MM.1S (cell line): ENCODE measurements around the gene KCNB1.

ENCODE experiments used
- DNase-seq: peaks from one replicate; pipeline ENCODE4 v3.0.0-alpha.2; 2015
- H2AFZ ChIP-seq: fragments of 300-600 bp; sonication (generic); 2 replicates; pipeline ENCODE4 v1.6.0; 2016; ENCODE audit warnings: antibody characterized with exemption, low read length
- H3F3A ChIP-seq: fragments of 300-600 bp; sonication (generic); 2 replicates; pipeline ENCODE4 v1.6.1; 2016; ENCODE audit warnings: mild to moderate bottlenecking, antibody characterized with exemption, low read length, moderate library complexity, mixed read lengths; ENCODE audit not compliant: insufficient read depth
- H3K27ac ChIP-seq: fragments of 300-600 bp; sonication (generic); 2 replicates; pipeline ENCODE4 v1.5.1; 2016; ENCODE audit warnings: mild to moderate bottlenecking, low read length
- H3K27me3 ChIP-seq: fragments of 300-600 bp; sonication (generic); replicated peaks from 2 replicates; pipeline ENCODE4 v1.6.0; 2016; ENCODE audit warnings: low read length; ENCODE audit not compliant: insufficient read depth
- H3K36me3 ChIP-seq: fragments of 300-600 bp; sonication (generic); replicated peaks from 2 replicates; pipeline ENCODE4 v1.6.1; 2016; ENCODE audit warnings: mild to moderate bottlenecking, low read length, mixed read lengths; ENCODE audit not compliant: insufficient read depth
- H3K4me1 ChIP-seq: fragments of 300-600 bp; sonication (generic); 2 replicates; pipeline ENCODE4 v1.6.1; 2016; ENCODE audit warnings: low read length, mixed read lengths
- H3K4me2 ChIP-seq: fragments of 300-600 bp; sonication (generic); 2 replicates; pipeline ENCODE4 v1.6.0; 2016; ENCODE audit warnings: low read depth, low read length
- H3K4me3 ChIP-seq: fragments of 300-600 bp; sonication (generic); 2 replicates; pipeline ENCODE4 v1.5.1; 2016; ENCODE audit warnings: low read length, mixed read lengths
- H3K79me2 ChIP-seq: fragments of 300-600 bp; sonication (generic); 2 replicates; pipeline ENCODE4 v1.6.1; 2016; ENCODE audit warnings: mixed run types, low read length, mixed read lengths
- H3K9ac ChIP-seq: fragments of 300-600 bp; sonication (generic); 2 replicates; pipeline ENCODE4 v1.6.1; 2016; ENCODE audit warnings: low read length, mixed read lengths
- H3K9me2 ChIP-seq: fragments of 300-600 bp; sonication (generic); replicated peaks from 2 replicates; pipeline ENCODE4 v1.6.1; 2016; ENCODE audit warnings: mild to moderate bottlenecking, low read length, mixed read lengths; ENCODE audit not compliant: insufficient read depth
- H3K9me3 ChIP-seq: fragments of 300-600 bp; sonication (generic); replicated peaks from 2 replicates; pipeline ENCODE4 v1.6.1; 2016; ENCODE audit warnings: mild to moderate bottlenecking, low read length, mixed read lengths; ENCODE audit not compliant: insufficient read depth
- H4K20me1 ChIP-seq: fragments of 300-600 bp; sonication (generic); 2 replicates; pipeline ENCODE4 v1.6.1; 2016; ENCODE audit warnings: mild to moderate bottlenecking, low read length, moderate library complexity, mixed read lengths; ENCODE audit not compliant: insufficient read depth
- EZH2 ChIP-seq: fragments of 300-600 bp; sonication (generic); optimal IDR thresholded peaks from 2 replicates; pipeline ENCODE3; 2017; ENCODE audit warnings: low read depth, mild to moderate bottlenecking, antibody characterized with exemption, low read length, mixed read lengths
- EZH2phosphoT487 ChIP-seq: fragments of 300-600 bp; sonication (generic); IDR thresholded peaks from 2 replicates; pipeline ENCODE4 v1.6.1; 2018; ENCODE audit warnings: antibody characterized with exemption, low read length
- TF ChIP-seq, protein P1 (sequence below): fragments of 300-600 bp; sonication (generic); IDR thresholded peaks from 2 replicates; pipeline ENCODE4 v1.5.1; 2016; ENCODE audit warnings: antibody characterized with exemption, low read length, mixed read lengths

KCNB1 gene

DNA sequence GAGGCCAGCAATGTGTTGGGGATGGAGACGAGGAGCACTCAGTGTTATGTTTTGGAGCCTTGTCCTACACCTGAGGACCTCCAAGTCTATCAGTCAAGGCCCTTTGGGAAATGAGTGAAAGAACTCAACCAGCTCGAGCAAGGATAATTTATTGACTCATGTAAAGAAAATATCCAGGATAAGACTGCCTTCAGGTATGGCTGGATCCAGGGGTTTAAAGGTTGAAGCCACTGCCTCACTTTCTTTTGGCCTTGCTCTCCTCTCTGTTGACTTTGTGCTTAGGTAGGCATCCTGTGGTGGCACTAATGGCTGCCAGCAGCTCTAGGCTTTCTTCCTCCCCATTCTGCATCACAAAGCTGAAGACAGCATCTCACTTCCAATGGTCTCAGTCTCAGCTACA lies 138.3 kb downstream of the KCNB1 start:
- Histone ChIP-seq H3K27ac (no peak overlapping the region), H3K9ac (no peak overlapping the region)

DNA sequence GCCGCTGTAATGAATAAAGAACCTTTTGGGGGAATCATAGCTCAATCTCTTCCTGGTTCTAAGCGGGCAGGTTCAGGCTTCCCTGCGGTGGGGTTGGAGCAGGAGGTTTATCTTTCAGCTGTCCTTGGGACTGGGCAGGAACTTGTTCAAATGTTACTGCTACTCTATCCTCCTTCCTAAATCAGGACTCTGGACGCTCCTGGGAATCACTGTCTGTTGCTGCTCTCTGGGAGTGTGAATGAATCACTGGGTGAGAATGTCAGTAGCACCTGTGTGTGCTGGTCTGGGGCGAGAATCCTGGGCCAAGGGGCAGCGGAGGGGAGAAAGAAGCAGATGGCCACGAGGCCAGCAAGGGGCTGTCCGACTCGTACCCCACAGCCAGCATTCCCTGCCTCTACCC lies 139.2 kb downstream of the KCNB1 start:
- no peaks in the 10 kb centered on the region for H3K9me3 ChIP-seq
- no peak overlapping the region for H3K9ac ChIP-seq
- no peak overlapping the region for H3K27ac ChIP-seq
- H4K20me1 ChIP-seq: no peaks in the 10 kb centered on the region
- DNase-seq: no peak
- H3K4me3 ChIP-seq: no peak overlapping the region
- H3K79me2 ChIP-seq: no peaks in the 10 kb centered on the region
- no peaks in the 10 kb centered on the region for H3K9me2 ChIP-seq
- TF ChIP-seq EZH2phosphoT487 (no peak), EZH2 (no peak)
- TF ChIP-seq, protein P1, sequence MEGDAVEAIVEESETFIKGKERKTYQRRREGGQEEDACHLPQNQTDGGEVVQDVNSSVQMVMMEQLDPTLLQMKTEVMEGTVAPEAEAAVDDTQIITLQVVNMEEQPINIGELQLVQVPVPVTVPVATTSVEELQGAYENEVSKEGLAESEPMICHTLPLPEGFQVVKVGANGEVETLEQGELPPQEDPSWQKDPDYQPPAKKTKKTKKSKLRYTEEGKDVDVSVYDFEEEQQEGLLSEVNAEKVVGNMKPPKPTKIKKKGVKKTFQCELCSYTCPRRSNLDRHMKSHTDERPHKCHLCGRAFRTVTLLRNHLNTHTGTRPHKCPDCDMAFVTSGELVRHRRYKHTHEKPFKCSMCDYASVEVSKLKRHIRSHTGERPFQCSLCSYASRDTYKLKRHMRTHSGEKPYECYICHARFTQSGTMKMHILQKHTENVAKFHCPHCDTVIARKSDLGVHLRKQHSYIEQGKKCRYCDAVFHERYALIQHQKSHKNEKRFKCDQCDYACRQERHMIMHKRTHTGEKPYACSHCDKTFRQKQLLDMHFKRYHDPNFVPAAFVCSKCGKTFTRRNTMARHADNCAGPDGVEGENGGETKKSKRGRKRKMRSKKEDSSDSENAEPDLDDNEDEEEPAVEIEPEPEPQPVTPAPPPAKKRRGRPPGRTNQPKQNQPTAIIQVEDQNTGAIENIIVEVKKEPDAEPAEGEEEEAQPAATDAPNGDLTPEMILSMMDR: no peak
- H2AFZ ChIP-seq: no peak overlapping the region
- no peaks in the 10 kb centered on the region for H3K36me3 ChIP-seq
- no peak overlapping the region for H3K4me2 ChIP-seq
- peaks cover 24% of the 10 kb centered on the region; the same call in 1 of the 2 replicates for H3K27me3 ChIP-seq
- H3F3A ChIP-seq: no peaks in the 10 kb centered on the region
- no peaks in the 10 kb centered on the region for H3K4me1 ChIP-seq

More for the DNA sequence above, 138.3 kb downstream of the KCNB1 start:
- no peak for TF ChIP-seq EZH2
- no peak for TF ChIP-seq EZH2phosphoT487
- TF ChIP-seq, protein P1: no peak
- no peaks in the 10 kb centered on the region for H3K36me3 ChIP-seq
- no peaks in the 10 kb centered on the region for H3K9me2 ChIP-seq
- no peak overlapping the region for H3K4me3 ChIP-seq
- no peaks in the 10 kb centered on the region for H4K20me1 ChIP-seq
- no peaks in the 10 kb centered on the region for H3F3A ChIP-seq
- no peak overlapping the region for H3K4me2 ChIP-seq
- no peaks in the 10 kb centered on the region for H3K79me2 ChIP-seq
- DNase-seq: no peak
- H3K9me3 ChIP-seq: no peaks in the 10 kb centered on the region
- H3K27me3 ChIP-seq: peaks cover 24% of the 10 kb centered on the region; the same call in 1 of the 2 replicates
- no peak overlapping the region for H2AFZ ChIP-seq
- H3K4me1 ChIP-seq: no peaks in the 10 kb centered on the region

DNA sequence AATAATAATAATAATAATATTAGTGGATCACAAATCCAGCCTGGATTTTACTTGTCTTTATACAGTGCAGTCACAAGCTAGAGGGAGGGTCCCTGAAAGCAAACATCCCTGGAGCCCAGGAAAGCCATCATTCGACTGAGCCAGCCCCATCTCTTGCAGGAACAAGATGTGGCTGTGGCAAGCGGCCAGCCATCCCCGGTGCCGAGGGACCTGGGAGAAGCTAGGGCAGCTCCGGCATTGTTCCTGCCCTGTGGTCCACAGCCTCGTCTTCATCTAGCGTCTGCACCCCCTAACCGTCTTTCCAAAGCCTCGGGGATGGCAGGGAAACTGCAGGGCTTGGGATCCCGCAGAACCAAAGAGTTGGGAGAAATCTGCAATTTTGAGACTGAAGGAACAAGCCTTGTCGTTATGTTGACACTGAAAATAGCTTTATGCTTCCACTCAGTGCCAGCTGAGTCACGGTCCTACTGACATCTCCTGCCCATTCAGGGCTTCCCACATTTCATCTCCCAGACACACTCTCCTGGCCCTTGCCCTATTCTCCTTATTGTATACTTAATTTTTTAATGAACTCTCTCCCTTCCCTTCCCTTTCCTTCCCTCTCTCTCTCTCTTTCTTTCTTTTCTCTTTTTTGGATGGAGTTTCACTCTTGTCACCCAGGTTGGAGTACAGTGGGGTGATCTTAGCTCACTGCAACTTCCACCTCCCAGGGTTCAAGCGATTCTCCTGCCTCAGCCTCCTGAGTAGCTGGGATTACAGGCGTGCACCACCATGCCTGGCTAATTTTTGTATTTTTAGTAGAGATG lies 142.1 kb downstream of the KCNB1 start:
- H3K9me2 ChIP-seq: no peaks in the 10 kb centered on the region
- no peak for DNase-seq
- no peak overlapping the region for H3K9ac ChIP-seq
- no peaks in the 10 kb centered on the region for H4K20me1 ChIP-seq
- TF ChIP-seq EZH2 (no peak), EZH2phosphoT487 (no peak)
- TF ChIP-seq, protein P1: no peak
- H3K4me1 ChIP-seq: no peaks in the 10 kb centered on the region
- H2AFZ ChIP-seq: no peak overlapping the region
- H3K79me2 ChIP-seq: no peaks in the 10 kb centered on the region
- H3K9me3 ChIP-seq: no peaks in the 10 kb centered on the region
- no peak overlapping the region for H3K4me3 ChIP-seq
- H3K27ac ChIP-seq: no peak overlapping the region
- H3K36me3 ChIP-seq: no peaks in the 10 kb centered on the region
- no peak overlapping the region for H3K4me2 ChIP-seq
- no peaks in the 10 kb centered on the region for H3F3A ChIP-seq
- H3K27me3 ChIP-seq: peaks cover 21% of the 10 kb centered on the region; the same call in 1 of the 2 replicates
